OCI-LY1 (cell line): Measurements from ENCODE around the gene IFT52.
"Not testable (repeated sequence)": the region's sequence is repeated elsewhere in the genome, so short reads cannot be mapped to it uniquely, and the experiment has no call there.

Source experiments
- H2AFZ ChIP-seq: fragments of 200-600 bp; sonication (generic), shearing (Covaris generic); 2 replicates; pipeline ENCODE4 v1.6.0; 2014; ENCODE audit warnings: antibody characterized with exemption, mild to moderate bottlenecking, low read length
- H3F3A ChIP-seq: fragments of 200-600 bp; sonication (generic), shearing (Covaris generic); 2 replicates; pipeline ENCODE4 v1.6.0; 2014; ENCODE audit warnings: mild to moderate bottlenecking, antibody characterized with exemption, low read length, moderate library complexity; ENCODE audit not compliant: insufficient read depth
- H3K27ac ChIP-seq: fragments of 200-600 bp; sonication (generic); 2 replicates; pipeline ENCODE4 v1.5.1; 2014; ENCODE audit warnings: low read length, mixed run types, mild to moderate bottlenecking, low read depth; ENCODE audit not compliant: poor library complexity, severe bottlenecking
- H3K27me3 ChIP-seq: fragments of 200-600 bp; sonication (generic); 2 replicates; pipeline ENCODE4 v1.6.0; 2014; ENCODE audit warnings: antibody characterized with exemption, mild to moderate bottlenecking, low read length, moderate library complexity; ENCODE audit not compliant: insufficient read depth
- H3K36me3 ChIP-seq: fragments of 200-600 bp; sonication (generic); 2 replicates; pipeline ENCODE4 v1.6.1; 2014; ENCODE audit warnings: mild to moderate bottlenecking, antibody characterized with exemption, low read length, moderate library complexity, mixed read lengths; ENCODE audit not compliant: insufficient read depth
- H3K4me1 ChIP-seq: fragments of 200-600 bp; sonication (generic); 2 replicates; pipeline ENCODE4 v1.5.1; 2014; ENCODE audit warnings: mild to moderate bottlenecking, low read length, moderate library complexity; ENCODE audit not compliant: insufficient read depth, severe bottlenecking
- H3K4me2 ChIP-seq: fragments of 200-600 bp; sonication (generic), shearing (Covaris generic); 2 replicates; pipeline ENCODE4 v1.6.1; 2014; ENCODE audit warnings: low read length
- H3K4me3 ChIP-seq: fragments of 200-600 bp; sonication (generic); 2 replicates; pipeline ENCODE4 v1.5.1; 2014; ENCODE audit warnings: low read length, low read depth, mild to moderate bottlenecking, mixed read lengths; ENCODE audit not compliant: poor library complexity, severe bottlenecking
- H3K79me2 ChIP-seq: fragments of 200-600 bp; shearing (Covaris generic); 2 replicates; pipeline ENCODE4 v1.6.1; 2016; ENCODE audit warnings: mixed run types, low read length, mixed read lengths; ENCODE audit not compliant: insufficient read depth
- H3K9ac ChIP-seq: fragments of 200-600 bp; sonication (generic), shearing (Covaris generic); 2 replicates; pipeline ENCODE4 v1.6.1; 2014; ENCODE audit warnings: mild to moderate bottlenecking, low read length, mixed read lengths
- H3K9me2 ChIP-seq: fragments of 200-600 bp; sonication (generic), shearing (Covaris generic); 2 replicates; pipeline ENCODE4 v1.6.1; 2014; ENCODE audit warnings: low read depth, mild to moderate bottlenecking, low read length, mixed read lengths
- H3K9me3 ChIP-seq: fragments of 200-600 bp; shearing (Covaris generic); 2 replicates; pipeline ENCODE4 v1.6.1; 2014; ENCODE audit warnings: low read length, mixed read lengths
- H4K20me1 ChIP-seq: fragments of 200-600 bp; sonication (generic), shearing (Covaris generic); 2 replicates; pipeline ENCODE4 v1.6.0; 2016; ENCODE audit warnings: mild to moderate bottlenecking, low read length; ENCODE audit not compliant: insufficient read depth
- CTCF ChIP-seq: fragments of 200-600 bp; sonication (generic), shearing (Covaris generic); IDR thresholded peaks from 2 replicates; pipeline ENCODE4 v1.5.1; 2017; ENCODE audit warnings: mild to moderate bottlenecking, antibody characterized with exemption, low read length, moderate library complexity, mixed read lengths
- EZH2 ChIP-seq: fragments of 200-600 bp; sonication (generic), shearing (Covaris generic); IDR thresholded peaks from 2 replicates; pipeline ENCODE4 v1.8.0; 2017; ENCODE audit warnings: borderline replicate concordance, mixed run types, mild to moderate bottlenecking, antibody characterized with exemption, low read length, moderate library complexity, mixed read lengths

IFT52 gene

DNA sequence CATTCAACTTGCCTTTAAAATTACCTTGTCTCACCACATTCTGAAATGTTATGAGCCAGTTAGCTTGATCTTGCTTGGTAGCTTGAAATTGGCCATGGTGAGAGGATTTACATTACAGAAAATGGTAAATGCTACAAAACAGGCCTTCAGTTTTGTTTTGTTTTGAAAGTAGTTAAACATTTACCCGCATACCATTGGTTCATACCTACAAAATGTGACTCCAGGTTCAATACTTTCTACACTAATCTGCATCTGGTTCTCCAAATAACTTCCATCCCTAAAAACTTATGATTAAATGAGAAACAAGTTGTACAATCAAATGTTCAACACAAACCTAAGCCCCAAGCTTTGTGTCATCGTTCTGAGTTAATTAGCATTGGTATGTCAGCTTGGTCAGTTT, 45.7 kb downstream of the IFT52 start:
- Histone ChIP-seq H3K79me2 (no peaks in the 10 kb centered on the region), H4K20me1 (no peaks in the 10 kb centered on the region), H3F3A (no peaks in the 10 kb centered on the region), H3K4me2 (no peak overlapping the region), H3K27ac (no peak overlapping the region), H3K9ac (no peak overlapping the region), H3K27me3 (no peaks in the 10 kb centered on the region), H2AFZ (no peak overlapping the region), H3K4me3 (no peak overlapping the region), H3K4me1 (no peaks in the 10 kb centered on the region), H3K9me3 (no peaks in the 10 kb centered on the region), H3K9me2 (no peaks in the 10 kb centered on the region), H3K36me3 (peaks cover 23% of the 10 kb centered on the region)
- TF ChIP-seq CTCF (no peak), EZH2 (no peak)

DNA sequence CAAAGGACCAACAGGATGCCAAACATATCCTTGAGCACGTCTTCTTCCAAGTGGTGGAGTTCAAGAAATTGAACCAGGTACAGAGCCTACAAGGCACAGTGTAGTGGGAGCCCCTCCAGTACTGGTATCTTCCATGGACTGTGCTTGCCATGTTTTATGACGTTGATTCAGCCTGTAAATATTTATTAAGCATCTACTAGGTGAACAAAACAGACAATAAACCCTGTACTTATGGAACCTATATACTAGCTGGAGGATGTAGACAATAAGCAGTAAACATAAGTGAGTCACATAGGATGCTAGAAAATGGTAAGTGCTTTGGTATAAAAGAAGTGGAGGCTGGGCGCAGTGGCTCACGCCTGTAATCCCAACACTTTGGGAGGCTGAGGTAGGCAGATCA, 51.8 kb downstream of the IFT52 start:
- Histone ChIP-seq H3K27ac (no peak overlapping the region), H3K4me3 (no peak overlapping the region), H3K9me3 (no peaks in the 10 kb centered on the region), H3F3A (no peaks in the 10 kb centered on the region), H3K27me3 (no peaks in the 10 kb centered on the region), H3K4me2 (no peak overlapping the region), H3K79me2 (no peaks in the 10 kb centered on the region), H3K36me3 (peaks cover 24% of the 10 kb centered on the region), H3K4me1 (no peaks in the 10 kb centered on the region), H3K9me2 (no peaks in the 10 kb centered on the region), H2AFZ (no peak overlapping the region), H3K9ac (no peak overlapping the region), H4K20me1 (no peaks in the 10 kb centered on the region)
- TF ChIP-seq EZH2 (no peak), CTCF (no peak)

DNA sequence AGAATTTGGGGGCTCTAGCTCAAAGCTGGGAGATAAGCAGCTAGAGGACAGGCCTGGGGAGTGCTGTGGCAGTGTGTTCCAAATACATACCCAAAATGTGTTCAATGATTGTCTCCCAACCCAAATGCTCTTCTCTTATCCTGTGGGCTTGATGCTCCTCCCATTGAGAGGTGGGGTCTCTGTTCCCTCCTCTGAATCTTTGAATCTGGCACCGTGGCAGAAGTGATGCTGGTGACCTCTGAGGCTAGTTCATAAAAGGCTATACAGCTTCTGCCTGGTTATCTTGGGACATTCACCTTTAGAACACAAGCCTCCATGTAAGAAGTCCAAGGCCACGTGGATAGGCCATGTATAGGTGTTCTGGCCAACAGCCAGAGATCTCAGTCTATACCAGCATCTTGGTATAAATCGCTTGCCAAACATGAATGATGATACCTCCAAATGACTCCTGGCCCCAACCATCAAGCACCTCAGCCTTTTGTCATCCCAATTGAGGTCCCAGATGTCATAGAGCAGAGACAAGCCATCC, 60.3 kb downstream of the IFT52 start:
- no peak overlapping the region for H3K9ac ChIP-seq

GRCh38 chr20:43651650-43652184, 61.0 kb downstream of the IFT52 start:
- not testable (repeated sequence) for H3K9me2 ChIP-seq, H3K9me3 ChIP-seq, H3K9ac ChIP-seq, H3K4me3 ChIP-seq, H3K27ac ChIP-seq, H3K27me3 ChIP-seq, H3K36me3 ChIP-seq, H3K79me2 ChIP-seq, H3F3A ChIP-seq, H3K4me1 ChIP-seq, H2AFZ ChIP-seq, H3K4me2 ChIP-seq, H4K20me1 ChIP-seq

More for the DNA sequence above, 60.3 kb downstream of the IFT52 start:
- H3K4me1 ChIP-seq, result peaks cover under 1% of the 10 kb centered on the region
- no peaks in the 10 kb centered on the region for H3F3A ChIP-seq
- no peak overlapping the region for H2AFZ ChIP-seq
- no peak overlapping the region for H3K4me2 ChIP-seq
- H4K20me1 ChIP-seq, result no peaks in the 10 kb centered on the region
- no peak overlapping the region for H3K27ac ChIP-seq
- no peaks in the 10 kb centered on the region for H3K9me3 ChIP-seq
- H3K27me3 ChIP-seq, result no peaks in the 10 kb centered on the region
- no peaks in the 10 kb centered on the region for H3K9me2 ChIP-seq
- no peaks in the 10 kb centered on the region for H3K79me2 ChIP-seq
- H3K36me3 ChIP-seq, result peaks cover 8% of the 10 kb centered on the region; the same call in 1 of the 2 replicates
- no peak for TF ChIP-seq CTCF
- no peak for TF ChIP-seq EZH2
- H3K4me3 ChIP-seq, result no peak overlapping the region
